Retinal pigment epithelial cell (primary cell): ENCODE results near the gene KIF21B.

Experiments
- DNase-seq: peaks from one replicate; pipeline ENCODE4 v3.0.0-alpha.2; 2010; ENCODE audit warnings: low read depth
- H3K4me3 ChIP-seq: 2 replicates; pipeline ENCODE4 v1.5.1; 2011; ENCODE audit warnings: mild to moderate bottlenecking, low read length, control low read depth, moderate library complexity
- TF ChIP-seq, protein P1 (sequence below): conservative IDR thresholded peaks from 2 replicates; pipeline ENCODE4 v1.5.1; 2011; ENCODE audit warnings: low read depth, low read length, control low read depth, inconsistent platforms

The KIF21B gene

GRCh38 chr1:201025571-201026002, 2.1 kb upstream of the KIF21B start:
- no peak overlapping the region for H3K4me3 ChIP-seq
- no peak for DNase-seq
- TF ChIP-seq, protein P1, sequence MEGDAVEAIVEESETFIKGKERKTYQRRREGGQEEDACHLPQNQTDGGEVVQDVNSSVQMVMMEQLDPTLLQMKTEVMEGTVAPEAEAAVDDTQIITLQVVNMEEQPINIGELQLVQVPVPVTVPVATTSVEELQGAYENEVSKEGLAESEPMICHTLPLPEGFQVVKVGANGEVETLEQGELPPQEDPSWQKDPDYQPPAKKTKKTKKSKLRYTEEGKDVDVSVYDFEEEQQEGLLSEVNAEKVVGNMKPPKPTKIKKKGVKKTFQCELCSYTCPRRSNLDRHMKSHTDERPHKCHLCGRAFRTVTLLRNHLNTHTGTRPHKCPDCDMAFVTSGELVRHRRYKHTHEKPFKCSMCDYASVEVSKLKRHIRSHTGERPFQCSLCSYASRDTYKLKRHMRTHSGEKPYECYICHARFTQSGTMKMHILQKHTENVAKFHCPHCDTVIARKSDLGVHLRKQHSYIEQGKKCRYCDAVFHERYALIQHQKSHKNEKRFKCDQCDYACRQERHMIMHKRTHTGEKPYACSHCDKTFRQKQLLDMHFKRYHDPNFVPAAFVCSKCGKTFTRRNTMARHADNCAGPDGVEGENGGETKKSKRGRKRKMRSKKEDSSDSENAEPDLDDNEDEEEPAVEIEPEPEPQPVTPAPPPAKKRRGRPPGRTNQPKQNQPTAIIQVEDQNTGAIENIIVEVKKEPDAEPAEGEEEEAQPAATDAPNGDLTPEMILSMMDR = peak; percentile 65

- TF ChIP-seq, protein P1 = no peak
- no peak overlapping the region for H3K4me3 ChIP-seq
- DNase-seq = no peak
Observed at GRCh38 chr1:201024625-201024998, 1.1 kb upstream of the KIF21B start.

- DNase-seq = no peak
- no peak overlapping the region for H3K4me3 ChIP-seq
- TF ChIP-seq, protein P1 = no peak
Observed at GRCh38 chr1:201023920-201024624, 558 bp upstream of the KIF21B start.

DNA sequence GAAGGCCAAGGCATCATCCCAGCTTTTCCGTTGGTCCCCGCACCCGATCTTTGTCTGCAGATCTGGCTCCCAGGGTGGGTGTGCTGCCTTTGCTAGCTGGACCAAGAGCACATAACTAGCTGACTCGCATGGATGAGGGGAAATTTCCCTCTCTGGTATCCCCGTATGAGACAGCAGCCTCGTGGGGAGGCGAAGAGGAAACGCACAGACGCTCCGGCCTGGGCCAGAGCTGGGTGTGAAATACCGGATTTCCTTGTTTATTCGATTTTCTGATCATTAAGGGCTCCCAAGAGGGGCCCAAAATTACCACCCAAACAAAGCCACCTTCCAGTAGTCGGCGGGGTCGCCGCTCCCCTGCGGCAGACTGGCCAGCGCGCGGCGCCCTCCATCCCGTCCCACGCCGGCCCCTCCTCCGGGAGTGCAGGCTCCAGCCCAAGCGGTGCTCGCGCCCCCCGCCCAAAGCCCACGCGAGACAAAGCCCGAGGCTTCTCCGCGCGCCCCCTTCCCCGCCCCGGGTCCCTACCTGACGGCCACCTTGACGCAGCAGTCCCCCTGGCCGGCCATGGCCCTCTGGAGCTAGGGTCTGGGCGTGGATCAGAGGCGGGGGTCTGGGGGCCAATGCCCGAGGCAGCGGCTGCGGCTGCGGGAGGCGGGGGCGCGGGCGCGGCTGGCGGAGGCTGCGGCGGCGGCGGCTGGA, 546 bp downstream of the KIF21B start:
- DNase-seq = no peak
- H3K4me3 ChIP-seq = peak overlapping the region; percentile 54
- TF ChIP-seq, protein P1 = peak; percentile 15

DNA sequence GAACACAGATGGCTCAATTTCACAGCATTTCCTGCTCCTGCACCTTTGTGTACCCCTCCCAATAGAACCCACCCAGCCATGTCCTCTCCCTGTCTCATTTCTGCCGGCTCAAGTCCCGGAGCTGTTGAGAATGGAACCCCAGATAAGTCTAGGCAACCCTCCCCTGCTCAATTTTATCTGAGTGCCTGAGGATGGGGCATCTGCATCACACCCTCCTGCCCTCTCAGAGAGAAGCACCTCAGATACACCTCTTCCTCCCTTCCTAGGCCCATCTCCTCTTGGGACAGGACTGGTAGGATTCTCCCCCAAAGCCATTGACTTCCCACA, 1.1 kb downstream of the KIF21B start:
- H3K4me3 ChIP-seq = peak overlapping the region; percentile 54
- no peak for DNase-seq
- TF ChIP-seq, protein P1 = no peak

DNA sequence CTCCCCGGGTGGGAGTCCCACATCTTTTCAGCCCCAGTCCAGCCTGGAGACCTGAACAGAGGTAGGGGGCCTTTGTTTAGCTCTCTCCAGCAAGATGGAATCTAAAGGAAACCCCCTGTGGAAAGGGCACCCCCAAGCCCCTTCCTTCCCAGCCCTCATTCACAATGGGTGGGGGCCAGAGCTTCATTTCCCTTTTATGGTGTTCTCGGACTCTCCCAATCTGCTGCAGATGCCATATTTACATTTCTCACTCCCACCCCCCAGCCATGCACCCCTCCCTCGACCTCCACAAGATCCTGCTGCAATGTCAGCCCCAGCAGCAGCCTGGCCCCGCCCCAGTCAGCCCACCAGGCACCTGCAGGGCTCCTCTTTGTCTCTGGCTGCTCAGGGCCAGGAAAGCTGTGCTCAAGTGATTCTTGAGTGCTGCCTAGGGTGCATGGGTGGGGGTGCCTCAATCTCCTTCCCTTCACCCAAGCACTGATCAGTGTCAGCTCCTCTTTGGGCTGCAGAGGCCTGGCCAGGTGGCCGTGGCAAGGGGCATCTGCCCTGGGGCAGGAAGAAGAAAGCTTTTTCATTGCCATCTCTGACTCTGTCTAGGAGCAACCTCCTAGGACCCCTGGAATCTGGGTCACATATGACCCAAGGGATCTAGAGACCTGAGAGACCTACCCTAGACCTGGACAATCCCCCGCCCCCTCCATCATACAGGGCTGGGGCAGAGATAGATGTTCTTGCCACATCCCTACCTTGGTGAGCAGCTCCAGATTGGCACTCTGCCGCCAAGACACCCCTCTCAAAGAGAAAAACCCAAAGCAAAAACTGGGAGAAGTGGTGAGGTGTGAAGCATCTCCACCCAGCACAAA, 1.7 kb downstream of the KIF21B start:
- TF ChIP-seq, protein P1 = no peak
- H3K4me3 ChIP-seq = peak overlapping the region; percentile 54
- no peak for DNase-seq
